H1 (cell line): ENCODE measurements around the gene NUDT1. TPM values are rescaled to one million over a fixed set of nuclear protein-coding genes. Genes with fewer than 3 reads are reported as not detected.

Experiments used
- CTCF ChIA-PET: fragments of 300-600 bp; sonication (Branson Sonifier 250); formaldehyde crosslinking; loops from one replicate; lab custom pipeline; 2021; ENCODE audit not compliant: partially characterized antibody; lab: Charles Lee
- POLR2A ChIA-PET: fragments of 300-600 bp; sonication (Branson Sonifier 250); formaldehyde crosslinking; loops from one replicate; lab custom pipeline; 2021; ENCODE audit warnings: inconsistent platforms; ENCODE audit not compliant: partially characterized antibody; lab: Charles Lee
- DNase-seq, 2 experiments: peaks; one replicate each; pipeline versions ENCODE4 v3.0.0 to v3.0.0-alpha.2; 2010 to 2022; ENCODE audit warnings: low spot score in 2 of 2, low read depth in 1 of 2, mixed read lengths in 1 of 2
- FAIRE-seq: peaks from 2 replicates; lab custom pipeline; 2011; peaks lifted over from hg19 to GRCh38; lab: Jason Lieb, UNC
- H2AFZ ChIP-seq: 2 replicates; pipeline ENCODE4 v1.8.1; 2012; ENCODE audit warnings: low read length, inconsistent platforms
- H2AK5ac ChIP-seq: 2 replicates; pipeline ENCODE4 v1.6.1; 2013; ENCODE audit warnings: low read depth, low read length
- H2BK120ac ChIP-seq: replicated peaks from 2 replicates; pipeline ENCODE3; 2013; ENCODE audit warnings: low read depth, low read length, inconsistent platforms
- H2BK12ac ChIP-seq: 2 replicates; pipeline ENCODE4 v1.6.1; 2013; ENCODE audit warnings: low read depth, low read length
- H2BK15ac ChIP-seq: 2 replicates; pipeline ENCODE4 v1.6.1; 2013; ENCODE audit warnings: low read length
- H2BK20ac ChIP-seq: 2 replicates; pipeline ENCODE4 v1.6.1; 2013; ENCODE audit warnings: low read length
- H2BK5ac ChIP-seq: 2 replicates; pipeline ENCODE4 v1.6.1; 2013; ENCODE audit warnings: low read depth, low read length
- H3K14ac ChIP-seq: 2 replicates; pipeline ENCODE4 v1.6.1; 2013; ENCODE audit warnings: inconsistent platforms; ENCODE audit not compliant: insufficient read length
- H3K18ac ChIP-seq: 2 replicates; pipeline ENCODE4 v1.6.1; 2013; ENCODE audit warnings: low read length; ENCODE audit errors: extremely low read depth
- H3K23ac ChIP-seq: 2 replicates; pipeline ENCODE4 v1.6.1; 2013; ENCODE audit warnings: inconsistent platforms; ENCODE audit not compliant: insufficient read length
- H3K23me2 ChIP-seq: 2 replicates; pipeline ENCODE4 v1.6.1; 2013; ENCODE audit warnings: low read depth, low read length
- H3K27ac ChIP-seq: 2 replicates; pipeline ENCODE4 v1.6.1; 2011; ENCODE audit warnings: low read depth, low read length, inconsistent platforms
- H3K27me3 ChIP-seq, 4 experiments: replicated peaks in 1 of 4; 1 replicate in 1 of 4; 2 replicates in 3 of 4; pipeline versions ENCODE4 v1.6.1 to v1.8.1; 2011 to 2013; ENCODE audit warnings: low read length in 3 of 4, mild to moderate bottlenecking in 3 of 4, inconsistent platforms in 2 of 4, mixed read lengths in 2 of 4, moderate library complexity in 1 of 4; ENCODE audit not compliant: control insufficient read depth in 3 of 4, insufficient read depth in 3 of 4; ENCODE audit errors: extremely low read depth in 1 of 4
- H3K36me3 ChIP-seq, 4 experiments: 2 replicates each; pipeline versions ENCODE4 v1.6.1 to v1.8.1; 2011 to 2013; ENCODE audit warnings: mild to moderate bottlenecking in 4 of 4, low read length in 3 of 4, moderate library complexity in 2 of 4, control low read depth in 1 of 4, inconsistent platforms in 1 of 4; ENCODE audit not compliant: insufficient read depth in 4 of 4, control insufficient read depth in 2 of 4
- H3K4ac ChIP-seq: replicated peaks from 2 replicates; pipeline ENCODE3; 2013; ENCODE audit warnings: low read length, low read depth, mixed read lengths, inconsistent platforms; ENCODE audit not compliant: insufficient read length
- H3K4me1 ChIP-seq, 4 experiments: replicated peaks in 1 of 4; 1 replicate in 1 of 4; 2 replicates in 3 of 4; pipeline versions ENCODE4 v1.6.1 to v1.8.1; 2011 to 2013; ENCODE audit warnings: low read length in 3 of 4, inconsistent platforms in 2 of 4, mixed read lengths in 1 of 4; ENCODE audit not compliant: insufficient read depth in 4 of 4, control insufficient read depth in 3 of 4
- H3K4me2 ChIP-seq, 2 experiments: 2 replicates each; pipeline versions ENCODE4 v1.6.1 to v1.8.1; 2011 to 2013; ENCODE audit warnings: low read depth in 2 of 2, low read length in 2 of 2, control low read depth in 1 of 2, inconsistent platforms in 1 of 2, mild to moderate bottlenecking in 1 of 2; ENCODE audit not compliant: insufficient read depth in 1 of 2
- H3K4me3 ChIP-seq, 4 experiments: fragments of 200-600, 300-600 bp in 1 of 4; sonication (generic), shearing (Covaris generic), sonication (Bioruptor Twin) in 1 of 4; 2 replicates each; pipeline versions ENCODE4 v1.5.1 to v1.8.1; 2011 to 2016; ENCODE audit warnings: low read length in 4 of 4, low read depth in 3 of 4, control low read depth in 2 of 4, inconsistent platforms in 2 of 4, mild to moderate bottlenecking in 2 of 4, mixed read lengths in 1 of 4, moderate library complexity in 1 of 4; ENCODE audit not compliant: insufficient read depth in 2 of 4; ENCODE audit errors: extremely low read depth in 1 of 4
- H3K56ac ChIP-seq: replicated peaks from 2 replicates; pipeline ENCODE3; 2013; ENCODE audit warnings: low read depth, mild to moderate bottlenecking, mixed read lengths, low read length, inconsistent platforms; ENCODE audit not compliant: insufficient read length
- H3K79me1 ChIP-seq: 2 replicates; pipeline ENCODE4 v1.6.1; 2013; ENCODE audit warnings: low read depth, low read length, control low read depth
- H3K79me2 ChIP-seq, 2 experiments: 2 replicates each; pipeline versions ENCODE4 v1.6.1 to v1.8.1; 2012 to 2013; ENCODE audit warnings: low read length in 2 of 2, mild to moderate bottlenecking in 2 of 2, inconsistent platforms in 1 of 2; ENCODE audit not compliant: insufficient read depth in 2 of 2, control insufficient read depth in 1 of 2
- H3K9ac ChIP-seq, 4 experiments: replicated peaks in 1 of 4; 1 replicate in 1 of 4; 2 replicates in 3 of 4; pipeline versions ENCODE4 v1.6.1 to v1.8.1; 2011 to 2013; ENCODE audit warnings: low read depth in 3 of 4, low read length in 3 of 4, control low read depth in 2 of 4, mild to moderate bottlenecking in 2 of 4, moderate library complexity in 2 of 4, inconsistent platforms in 1 of 4; ENCODE audit errors: extremely low read depth in 1 of 4
- H3K9me3 ChIP-seq, 2 experiments: 2 replicates each; pipeline versions ENCODE4 v1.6.1 to v1.8.1; 2012 to 2013; ENCODE audit warnings: mild to moderate bottlenecking in 2 of 2, moderate library complexity in 2 of 2, control low read depth in 1 of 2, inconsistent platforms in 1 of 2, low read depth in 1 of 2, low read length in 1 of 2, mixed read lengths in 1 of 2; ENCODE audit not compliant: insufficient read depth in 2 of 2
- H4K20me1 ChIP-seq, 2 experiments: replicated peaks in 1 of 2; 2 replicates each; pipeline versions ENCODE3 to v1.8.1; 2011 to 2013; ENCODE audit warnings: inconsistent platforms in 2 of 2, low read length in 2 of 2, mild to moderate bottlenecking in 1 of 2; ENCODE audit not compliant: insufficient read depth in 2 of 2, control insufficient read depth in 1 of 2
- H4K5ac ChIP-seq: 2 replicates; pipeline ENCODE4 v1.6.1; 2013; ENCODE audit warnings: low read length, low read depth, mixed read lengths, inconsistent platforms; ENCODE audit not compliant: insufficient read length
- H4K8ac ChIP-seq: 2 replicates; pipeline ENCODE4 v1.8.0; 2013; ENCODE audit warnings: mild to moderate bottlenecking, moderate library complexity, low read length, inconsistent platforms; ENCODE audit not compliant: insufficient read depth; ENCODE audit errors: extremely low read depth
- H4K91ac ChIP-seq: replicated peaks from 2 replicates; pipeline ENCODE3; 2013; ENCODE audit warnings: low read length, mixed read lengths, inconsistent platforms; ENCODE audit not compliant: insufficient read length
- CHD1 ChIP-seq: IDR thresholded peaks from 2 replicates; pipeline ENCODE4 v1.6.1; 2012; ENCODE audit warnings: low read depth, low read length, improper control_type of control experiment
- CHD2 ChIP-seq: IDR thresholded peaks from 2 replicates; pipeline ENCODE4 v1.6.1; 2012; ENCODE audit warnings: low read length, improper control_type of control experiment
- FOSL1 ChIP-seq: IDR thresholded peaks from 2 replicates; pipeline ENCODE4 v1.6.1; 2011; ENCODE audit warnings: mild to moderate bottlenecking, low read depth, low read length, moderate library complexity; ENCODE audit not compliant: insufficient read depth
- GTF2F1 ChIP-seq: IDR thresholded peaks from 2 replicates; pipeline ENCODE4 v1.6.1; 2012; ENCODE audit warnings: low read depth, low read length, improper control_type of control experiment, borderline replicate concordance
- HDAC6 ChIP-seq: IDR thresholded peaks from one replicate; pipeline ENCODE4 v1.7.1; 2012; ENCODE audit warnings: low read depth, mild to moderate bottlenecking, inconsistent platforms, low read length, moderate library complexity
- POLR2AphosphoS5 ChIP-seq: IDR thresholded peaks from 2 replicates; pipeline ENCODE4 v1.6.1; 2011; ENCODE audit warnings: low read depth, low read length
- RFX5 ChIP-seq: IDR thresholded peaks from 2 replicates; pipeline ENCODE4 v1.6.1; 2011; ENCODE audit warnings: low read depth, low read length, improper control_type of control experiment, borderline replicate concordance
- SUZ12 ChIP-seq: fragments of 200-600 bp; sonication (generic); IDR thresholded peaks from 2 replicates; pipeline ENCODE4 v1.6.1; 2012; ENCODE audit warnings: mild to moderate bottlenecking, inconsistent platforms, low read length, moderate library complexity, mixed read lengths
- TCF12 ChIP-seq: IDR thresholded peaks from 2 replicates; pipeline ENCODE4 v1.6.1; 2011; ENCODE audit warnings: low read depth, mild to moderate bottlenecking, low read length
- WGBS, 2 experiments: shearing (Covaris generic) in 1 of 2; methylation state at CpG; one replicate each; pipeline versions ENCODE4 v1.1.6 to v1.1.7; 2013 to 2015; ENCODE audit warnings: low lambda C conversion rate in 2 of 2, mixed read lengths in 2 of 2, inconsistent platforms in 1 of 2, low coverage in 1 of 2, missing lambda C conversion rate in 1 of 2; ENCODE audit not compliant: insufficient replicate concordance in 2 of 2, insufficient coverage in 1 of 2, insufficient read length in 1 of 2; ENCODE audit errors: extremely low coverage in 1 of 2, missing lambda C conversion rate in 1 of 2; 5-methylcytosine and 5-hydroxymethylcytosine counted together
- polyA plus RNA-seq, 7 experiments: library from polyadenylated mRNA; depleted of rRNA in 3 of 7; stranded (reverse) in 5 of 7; unstranded in 2 of 7; fragments of >200 nt in 5 of 7; fragments of 200-250 nt in 2 of 7; gene quantifications; 1 replicate in 5 of 7; 2 replicates in 1 of 7; 4 replicates in 1 of 7; pipeline versions ENCODE4 v1.2.1 to v1.2.3, GENCODE V29; 2011 to 2013; ENCODE audit warnings: missing spikeins in 2 of 7, mixed read lengths in 2 of 7
- total RNA-seq: library from RNA; stranded (reverse); fragmentation: NEBNext Ultra II Directional; extraction: Animal tissue kit (Norgen Biotek cat#: 25700); gene quantifications from 2 replicates; pipeline ENCODE4 v1.2.1, GENCODE V29; 2021
- TF ChIP-seq, protein P1 (sequence below): IDR thresholded peaks from 2 replicates; pipeline ENCODE4 v1.6.1; 2011; ENCODE audit warnings: low read depth, mild to moderate bottlenecking, low read length; ENCODE audit not compliant: insufficient read depth

The NUDT1 gene
- total and polyA plus RNA-seq, 2 of the 8 experiments (the other 6 are each of a cell fraction or from before 2014, with no cell fraction given): 76.1 to 89.5 TPM

DNA sequence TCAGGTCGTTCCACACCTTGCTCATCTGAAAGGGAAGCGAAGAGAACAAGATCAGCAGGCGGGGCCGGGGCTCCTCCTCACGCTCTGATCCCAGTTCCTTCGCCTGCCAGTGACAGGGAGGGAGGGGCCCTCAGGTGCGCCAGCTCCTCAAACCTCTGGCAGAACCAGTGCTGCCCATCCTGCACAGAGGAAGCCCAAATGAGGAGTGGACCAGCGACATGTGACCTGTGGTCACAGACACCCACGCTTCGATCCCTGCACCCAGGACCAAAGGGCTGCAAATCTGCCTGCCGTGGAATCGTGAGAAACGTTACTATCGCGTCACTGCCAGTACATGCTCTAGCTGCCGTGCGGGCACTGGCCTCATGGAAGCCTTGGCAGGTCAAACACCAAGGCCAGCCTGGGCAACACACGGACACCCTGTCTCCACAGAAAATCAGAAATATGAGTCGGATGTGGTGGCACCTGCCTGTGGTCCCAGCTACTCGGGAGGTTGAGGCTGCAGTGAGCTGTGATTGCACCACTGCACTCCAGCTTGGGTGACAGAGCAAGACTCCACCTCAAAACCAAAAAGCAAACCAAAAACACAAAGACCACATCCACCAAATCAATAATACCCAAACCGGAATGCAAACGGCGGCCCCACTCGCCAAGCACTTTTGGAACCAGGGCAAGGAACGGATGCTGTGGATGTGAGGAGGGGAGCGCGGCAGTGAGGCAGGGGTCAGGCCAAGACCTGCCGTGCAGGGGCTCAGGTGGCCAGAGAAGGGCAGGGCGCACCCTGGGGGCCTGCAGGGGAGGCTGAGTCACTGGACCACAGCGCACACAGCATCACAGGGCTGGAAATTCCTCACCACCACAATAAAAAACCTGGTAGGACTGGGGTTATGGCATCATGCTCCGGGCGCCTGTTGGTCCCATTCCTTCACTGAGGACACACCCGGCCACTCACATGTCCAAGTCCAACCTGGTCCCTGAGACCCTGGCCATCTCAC, 13.4 kb downstream of the NUDT1 start:
- Histone ChIP-seq H3K56ac (no peak overlapping the region), H2BK20ac (no peak overlapping the region), H2AK5ac (no peak overlapping the region), H3K23me2 (no peaks in the 10 kb centered on the region), H3K9me3 (no peaks in the 10 kb centered on the region), H2BK15ac (no peak overlapping the region; the same call in 1 of the 2 replicates), H3K14ac (no peak overlapping the region), H3K4me2 (no peak overlapping the region), H3K27me3 (no peaks in the 10 kb centered on the region), H4K20me1 (peaks cover 0 to 9% of the 10 kb centered on the region in 2 experiments), H3K79me1 (no peaks in the 10 kb centered on the region), H2BK5ac (peak overlapping the region; percentile 49; the same call in 1 of the 2 replicates), H3K27ac (no peak overlapping the region), H3K18ac (no peak overlapping the region), H3K79me2 (no peaks in the 10 kb centered on the region), H3K4me1 (no peaks in the 10 kb centered on the region), H3K36me3 (peaks cover 0 to 14% (median 0%) of the 10 kb centered on the region in 4 experiments; a peak in 5 of 8 replicates), H4K8ac (no peak overlapping the region; the same call in 1 of the 2 replicates), H3K4ac (no peak overlapping the region), H3K9ac (no peak overlapping the region), H4K91ac (no peak overlapping the region), H3K23ac (no peak overlapping the region), H2AFZ (no peak overlapping the region), H3K4me3 (no peak overlapping the region), H4K5ac (no peak overlapping the region), H2BK12ac (no peak overlapping the region), H2BK120ac (no peak overlapping the region)
- FAIRE-seq (no peak), DNase-seq (no peak)
- 91% methylated on average over 32 of the region's 33 CpGs; no CpG with 5 or more reads in 1 of the 2 experiments for WGBS, 2 experiments
- CTCF ChIA-PET: interaction anchor here (1.4 to 2.1 kb wide), 2 partner anchors 19 to 92 kb away, joined by 4 to 9 read pairs; no protein-coding TSS in a partner anchor
- POLR2A ChIA-PET: interaction anchor here (0.7 to 3.1 kb wide), 7 partner anchors 14 to 99 kb away, joined by 3 to 11 read pairs (median 5); partner anchors contain the start of genes EIF3B, MAD1L1, MRM2 and NUDT1
- TF ChIP-seq CHD1 (no peak), FOSL1 (no peak), GTF2F1 (no peak), SUZ12 (no peak), HDAC6 (no peak), RFX5 (no peak), CHD2 (no peak), TCF12 (no peak), POLR2AphosphoS5 (no peak)
- TF ChIP-seq, protein P1, sequence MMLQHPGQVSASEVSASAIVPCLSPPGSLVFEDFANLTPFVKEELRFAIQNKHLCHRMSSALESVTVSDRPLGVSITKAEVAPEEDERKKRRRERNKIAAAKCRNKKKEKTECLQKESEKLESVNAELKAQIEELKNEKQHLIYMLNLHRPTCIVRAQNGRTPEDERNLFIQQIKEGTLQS: no peak
